ENCODE results near the gene CCR3.

- no peak for TF ChIP-seq POLR2A (IDR thresholded peaks at IDR 0.05)
- no peak for TF ChIP-seq CTCF (IDR thresholded peaks at IDR 0.05)
These were observed 62.5 kb downstream of the CCR3 start for GRCh38 chr3:46304739-46305138.

Data from thyroid gland (tissue), 4 donors.